ENCODE measurements around the gene LRRC74B. TPM values are rescaled to one million over a fixed set of nuclear protein-coding genes. Genes with fewer than 3 reads are reported as not detected.

Gene LRRC74B
- polyA plus RNA-seq, 1 of the 3 experiments (the other 2 are of a cell fraction) = 0.03 TPM

- Histone ChIP-seq H3K27me3 (ENCODE audit: insufficient read depth) (no peaks in the 10 kb centered on the region), H3F3A (replicated peaks; ENCODE audit: insufficient read depth) (peaks cover 4% of the 10 kb centered on the region), H3K27ac (ENCODE audit: low read depth in 2 of 2, low read length in 1 of 2) (no peak overlapping the region), H3K4me2 (no peak overlapping the region), H3K79me2 (ENCODE audit: insufficient read depth) (no peaks in the 10 kb centered on the region), H3K9me3 (no peaks in the 10 kb centered on the region), H3K9me2 (no peaks in the 10 kb centered on the region), H3K9ac (no peak overlapping the region), H2AFZ (ENCODE audit: low read depth) (no peak overlapping the region), H3K36me3 (replicated peaks in 1 of 2; ENCODE audit: control insufficient read depth in 1 of 2, insufficient read depth in 2 of 2, low read length in 1 of 2) (no peaks in the 10 kb centered on the region), H3K4me1 (ENCODE audit: control insufficient read depth in 1 of 2, insufficient read depth in 2 of 2, low read depth in 1 of 2, low read length in 1 of 2) (peaks cover 0 to 5% of the 10 kb centered on the region in 2 experiments; a peak in 1 of 4 replicates), H3K4me3 (ENCODE audit: low read depth in 2 of 2, low read length in 1 of 2) (no peak overlapping the region), H4K20me1 (ENCODE audit: insufficient read depth) (no peaks in the 10 kb centered on the region)
- TF ChIP-seq TAF1 (IDR thresholded peaks at IDR 0.05; ENCODE audit: borderline replicate concordance, low read depth, low read length) (no peak), TEAD4 (IDR thresholded peaks at IDR 0.05; ENCODE audit: borderline replicate concordance, insufficient read depth) (no peak), REST (IDR thresholded peaks at IDR 0.05; ENCODE audit: low read depth, low read length) (no peak), FOXJ3 (CRISPR knock-in tag; IDR thresholded peaks at IDR 0.05) (no peak), IRF3 (IDR thresholded peaks at IDR 0.05; ENCODE audit: low read depth, low read length) (no peak), USF2 (IDR thresholded peaks at IDR 0.05; ENCODE audit: borderline replicate concordance, low read depth, low read length) (no peak), GABPA (IDR thresholded peaks at IDR 0.05; ENCODE audit: low read depth) (no peak), FOSL2 (IDR thresholded peaks at IDR 0.05; ENCODE audit: borderline replicate concordance, low read depth) (no peak), SIN3A (IDR thresholded peaks at IDR 0.05; ENCODE audit: borderline replicate concordance, low read depth, low read length) (no peak), POLR2AphosphoS5 (IDR thresholded peaks at IDR 0.05; ENCODE audit: low read depth, low read length) (no peak)
- DNase-seq = no peak
- ChIA-PET POLR2A (no interaction called here), CTCF (interaction anchor here (3.4 kb wide), 1 partner anchor 27 kb away, joined by 15 read pairs; no protein-coding TSS in a partner anchor)
- 99% methylated on average over 13 of the region's 14 CpGs for WGBS (ENCODE audit: low lambda C conversion rate)
Observed at GRCh38 chr22:21075516-21076138, 29.9 kb downstream of the LRRC74B start.

All from SK-N-SH (cell line).